SU-DHL-6 (cell line): ENCODE measurements around the gene FEN1.

Experiments used
- H2AFZ ChIP-seq: fragments of 200-600 bp; sonication (generic); 2 replicates; pipeline ENCODE4 v1.6.1; 2014; ENCODE audit warnings: low read depth, mild to moderate bottlenecking, moderate library complexity, mixed read lengths, antibody characterized with exemption, low read length; ENCODE audit not compliant: severe bottlenecking
- H3F3A ChIP-seq: fragments of 200-600 bp; shearing (Covaris generic); 2 replicates; pipeline ENCODE4 v1.6.0; 2016; ENCODE audit warnings: antibody characterized with exemption, mild to moderate bottlenecking; ENCODE audit not compliant: insufficient read depth
- H3K27ac ChIP-seq: fragments of 200-600 bp; sonication (generic); 2 replicates; pipeline ENCODE4 v1.5.1; 2016; ENCODE audit warnings: low read depth, mild to moderate bottlenecking, low read length, moderate library complexity, mixed read lengths
- H3K27me3 ChIP-seq: fragments of 200-600 bp; sonication (generic), shearing (Covaris generic); 2 replicates; pipeline ENCODE4 v1.6.0; 2014; ENCODE audit warnings: mild to moderate bottlenecking, low read length
- H3K36me3 ChIP-seq: fragments of 200-600 bp; sonication (generic); 2 replicates; pipeline ENCODE4 v1.6.1; 2014; ENCODE audit warnings: mild to moderate bottlenecking, low read length, mixed read lengths
- H3K4me2 ChIP-seq: fragments of 300-600, 200-600 bp; shearing (Covaris generic), sonication (generic); 2 replicates; pipeline ENCODE4 v1.6.0; 2014; ENCODE audit warnings: low read length, low read depth, mild to moderate bottlenecking; ENCODE audit not compliant: poor library complexity, severe bottlenecking
- H3K4me3 ChIP-seq: fragments of 200-600 bp; sonication (generic); 2 replicates; pipeline ENCODE4 v1.5.1; 2014; ENCODE audit warnings: antibody characterized with exemption, low read length, mild to moderate bottlenecking, mixed read lengths; ENCODE audit not compliant: insufficient read depth, poor library complexity, severe bottlenecking
- H3K79me2 ChIP-seq: fragments of 200-600 bp; sonication (generic); 2 replicates; pipeline ENCODE4 v1.6.1; 2014; ENCODE audit warnings: mild to moderate bottlenecking, low read length, moderate library complexity; ENCODE audit not compliant: insufficient read depth
- H3K9ac ChIP-seq: fragments of 200-600 bp; sonication (generic); 2 replicates; pipeline ENCODE4 v1.7.0; 2014; ENCODE audit warnings: mild to moderate bottlenecking, low read length
- H3K9me2 ChIP-seq: fragments of 200-600 bp; sonication (generic); replicated peaks from 2 replicates; pipeline ENCODE4 v1.6.1; 2014; ENCODE audit warnings: low read length; ENCODE audit not compliant: insufficient read depth
- H3K9me3 ChIP-seq: fragments of 200-600 bp; sonication (generic); 2 replicates; pipeline ENCODE4 v1.6.1; 2014; ENCODE audit warnings: low read length, mixed read lengths; ENCODE audit not compliant: insufficient read depth
- H4K20me1 ChIP-seq: fragments of 200-600 bp; sonication (generic); 2 replicates; pipeline ENCODE4 v1.6.1; 2014; ENCODE audit warnings: low read depth, mild to moderate bottlenecking, antibody characterized with exemption, low read length, moderate library complexity, mixed read lengths
- EZH2phosphoT487 ChIP-seq: fragments of 200-600 bp; sonication (generic), shearing (Covaris generic); conservative IDR thresholded peaks from 2 replicates; pipeline ENCODE4 v1.6.1; 2018; ENCODE audit warnings: mild to moderate bottlenecking, antibody characterized with exemption, low read length, moderate library complexity, mixed read lengths
- TF ChIP-seq, protein P1 (sequence below): fragments of 200-600 bp; sonication (generic); IDR thresholded peaks from one replicate; pipeline ENCODE4 v1.5.1; 2017; ENCODE audit warnings: antibody characterized with exemption, mild to moderate bottlenecking, low read length, moderate library complexity; ENCODE audit not compliant: insufficient read depth, poor library complexity, severe bottlenecking

Gene FEN1

DNA sequence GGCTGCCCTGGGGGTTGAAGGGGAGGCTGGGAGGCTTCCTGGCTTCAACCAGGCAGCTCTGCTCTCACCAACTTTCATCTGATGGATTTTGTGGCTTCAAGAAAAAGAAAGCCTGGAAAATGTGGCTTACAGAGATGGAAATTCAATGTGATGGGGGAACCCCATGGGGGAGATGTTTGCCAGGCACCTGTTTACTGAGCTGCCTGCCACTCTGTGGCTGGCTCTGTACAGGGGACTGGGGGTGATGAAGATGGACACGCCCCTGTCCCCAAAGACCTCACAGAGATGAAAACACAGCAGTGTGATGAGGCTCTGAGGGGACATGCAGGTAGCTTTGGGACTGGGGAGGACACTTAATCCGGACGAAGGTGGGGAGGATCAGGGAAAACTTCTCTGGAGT lies 10.4 kb upstream of the FEN1 start:
- Histone ChIP-seq H3K4me3 (no peak overlapping the region), H3K9me2 (no peaks in the 10 kb centered on the region), H3K79me2 (no peaks in the 10 kb centered on the region), H4K20me1 (no peaks in the 10 kb centered on the region), H3K27me3 (no peaks in the 10 kb centered on the region), H3K27ac (no peak overlapping the region), H3K9me3 (no peaks in the 10 kb centered on the region), H2AFZ (no peak overlapping the region), H3F3A (no peaks in the 10 kb centered on the region), H3K4me2 (no peak overlapping the region), H3K36me3 (no peaks in the 10 kb centered on the region), H3K9ac (no peak overlapping the region)
- TF ChIP-seq EZH2phosphoT487: no peak
- TF ChIP-seq, protein P1, sequence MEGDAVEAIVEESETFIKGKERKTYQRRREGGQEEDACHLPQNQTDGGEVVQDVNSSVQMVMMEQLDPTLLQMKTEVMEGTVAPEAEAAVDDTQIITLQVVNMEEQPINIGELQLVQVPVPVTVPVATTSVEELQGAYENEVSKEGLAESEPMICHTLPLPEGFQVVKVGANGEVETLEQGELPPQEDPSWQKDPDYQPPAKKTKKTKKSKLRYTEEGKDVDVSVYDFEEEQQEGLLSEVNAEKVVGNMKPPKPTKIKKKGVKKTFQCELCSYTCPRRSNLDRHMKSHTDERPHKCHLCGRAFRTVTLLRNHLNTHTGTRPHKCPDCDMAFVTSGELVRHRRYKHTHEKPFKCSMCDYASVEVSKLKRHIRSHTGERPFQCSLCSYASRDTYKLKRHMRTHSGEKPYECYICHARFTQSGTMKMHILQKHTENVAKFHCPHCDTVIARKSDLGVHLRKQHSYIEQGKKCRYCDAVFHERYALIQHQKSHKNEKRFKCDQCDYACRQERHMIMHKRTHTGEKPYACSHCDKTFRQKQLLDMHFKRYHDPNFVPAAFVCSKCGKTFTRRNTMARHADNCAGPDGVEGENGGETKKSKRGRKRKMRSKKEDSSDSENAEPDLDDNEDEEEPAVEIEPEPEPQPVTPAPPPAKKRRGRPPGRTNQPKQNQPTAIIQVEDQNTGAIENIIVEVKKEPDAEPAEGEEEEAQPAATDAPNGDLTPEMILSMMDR: no peak

DNA sequence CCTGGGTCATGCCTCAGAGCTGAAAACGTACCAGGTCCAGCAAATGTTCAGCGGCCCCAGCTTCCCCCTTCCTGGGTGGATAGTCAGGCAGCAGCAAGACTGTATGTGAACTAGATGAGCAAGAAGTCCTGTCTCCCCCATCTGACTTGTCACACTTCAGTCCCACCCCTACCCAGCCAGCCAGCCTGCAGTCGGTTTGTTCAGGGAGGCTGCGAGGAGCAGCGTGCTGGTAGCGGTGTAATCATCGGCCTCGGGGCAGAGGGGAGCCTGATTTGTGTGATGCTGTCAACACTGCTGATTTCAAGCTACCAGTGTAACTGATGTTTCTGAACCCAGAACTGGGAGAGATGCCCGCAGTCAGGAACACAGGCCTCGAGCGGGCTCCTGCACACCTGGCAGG lies 9.9 kb upstream of the FEN1 start:
- Histone ChIP-seq H3K9me3 (no peaks in the 10 kb centered on the region), H4K20me1 (no peaks in the 10 kb centered on the region), H3F3A (no peaks in the 10 kb centered on the region), H3K4me2 (no peak overlapping the region), H3K9ac (no peak overlapping the region), H3K9me2 (no peaks in the 10 kb centered on the region), H3K36me3 (no peaks in the 10 kb centered on the region), H3K79me2 (no peaks in the 10 kb centered on the region), H3K27me3 (no peaks in the 10 kb centered on the region), H2AFZ (no peak overlapping the region), H3K27ac (no peak overlapping the region), H3K4me3 (no peak overlapping the region)
- TF ChIP-seq, protein P1: no peak
- TF ChIP-seq EZH2phosphoT487: no peak

DNA sequence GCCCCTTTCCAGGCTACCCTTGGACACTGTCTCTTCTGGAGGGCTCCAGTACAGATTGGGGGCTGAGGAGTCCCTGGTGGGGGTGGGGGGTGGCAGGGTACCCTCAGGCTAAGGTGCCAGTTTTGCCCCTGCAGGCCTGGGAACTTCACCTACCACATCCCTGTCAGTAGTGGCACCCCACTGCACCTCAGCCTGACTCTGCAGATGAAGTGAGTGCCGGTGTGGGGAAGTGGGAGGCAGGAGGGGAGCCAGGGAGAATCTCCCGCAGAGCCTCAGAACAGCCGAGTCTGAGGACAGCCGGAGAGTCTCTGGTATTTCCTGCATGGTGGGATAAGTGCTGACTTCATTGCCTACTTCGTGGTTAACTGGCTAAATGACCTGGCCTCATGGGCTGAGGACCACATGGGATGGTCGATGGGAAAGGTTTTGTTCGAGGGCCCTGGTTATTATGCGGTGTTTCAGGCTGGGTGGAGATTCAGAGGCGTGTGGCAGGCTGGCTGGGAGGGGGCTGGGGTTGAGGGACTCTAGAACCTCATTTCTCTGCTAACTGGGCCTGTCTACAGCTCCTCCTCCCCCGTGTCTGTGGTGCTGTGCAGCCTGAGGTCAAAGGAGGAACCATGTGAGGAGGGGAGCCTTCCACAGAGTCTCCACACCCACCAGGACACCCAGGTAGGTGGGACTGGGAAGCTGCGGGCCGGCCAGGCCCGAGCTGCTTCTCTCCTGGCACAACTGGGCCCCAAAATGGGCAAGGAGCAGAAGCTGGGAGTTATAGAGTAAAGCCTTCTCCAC lies 8.8 kb upstream of the FEN1 start:
- Histone ChIP-seq H3K4me2 (no peak overlapping the region), H4K20me1 (no peaks in the 10 kb centered on the region), H3F3A (no peaks in the 10 kb centered on the region), H3K27ac (no peak overlapping the region), H3K27me3 (no peaks in the 10 kb centered on the region), H3K4me3 (no peak overlapping the region), H3K9me3 (no peaks in the 10 kb centered on the region), H3K36me3 (no peaks in the 10 kb centered on the region), H2AFZ (no peak overlapping the region), H3K79me2 (no peaks in the 10 kb centered on the region), H3K9ac (no peak overlapping the region), H3K9me2 (no peaks in the 10 kb centered on the region)
- TF ChIP-seq, protein P1: no peak
- TF ChIP-seq EZH2phosphoT487: no peak
